LHCN-M2 (cell line): ENCODE results near the gene BIN1. TPM values are rescaled to one million over a fixed set of nuclear protein-coding genes. Genes with fewer than 3 reads are reported as not detected.

Experiments
- DNase-seq: peaks from one replicate; pipeline ENCODE4 v3.0.0-alpha.2; 2012; ENCODE audit warnings: low read depth
- total RNA-seq: library from RNA; depleted of rRNA; stranded (reverse); fragments of >200 nt; gene quantifications from 2 replicates; pipeline ENCODE4 v1.2.3, GENCODE V29; 2014

Gene BIN1
- total RNA-seq, 1 experiment from 2014 or later, result 174 TPM

DNA sequence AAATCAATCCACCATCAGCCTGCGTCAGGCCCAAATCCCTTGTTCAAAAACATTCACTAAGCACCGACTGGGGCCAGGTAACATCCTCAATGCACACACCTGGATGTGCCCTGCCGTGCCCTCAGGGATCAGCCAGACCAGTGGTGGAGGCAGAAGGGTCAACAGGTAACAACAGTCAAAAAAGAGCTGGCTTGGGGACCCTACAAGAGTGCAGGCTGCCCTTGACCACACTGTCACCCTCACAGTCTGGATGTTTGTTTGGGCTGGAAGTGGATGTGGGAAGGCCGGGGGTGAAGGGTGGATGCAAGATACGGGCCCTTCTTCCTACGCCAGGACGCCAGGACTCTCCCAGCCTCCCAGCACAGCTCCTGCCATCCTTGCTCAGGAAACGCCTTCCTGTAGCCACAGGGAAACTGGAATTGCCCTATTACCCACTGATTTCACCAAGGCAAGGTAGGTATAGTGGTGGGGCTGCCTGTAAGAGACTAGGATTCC lies 2.7 kb downstream of the BIN1 start:
- DNase-seq, result no peak

DNA sequence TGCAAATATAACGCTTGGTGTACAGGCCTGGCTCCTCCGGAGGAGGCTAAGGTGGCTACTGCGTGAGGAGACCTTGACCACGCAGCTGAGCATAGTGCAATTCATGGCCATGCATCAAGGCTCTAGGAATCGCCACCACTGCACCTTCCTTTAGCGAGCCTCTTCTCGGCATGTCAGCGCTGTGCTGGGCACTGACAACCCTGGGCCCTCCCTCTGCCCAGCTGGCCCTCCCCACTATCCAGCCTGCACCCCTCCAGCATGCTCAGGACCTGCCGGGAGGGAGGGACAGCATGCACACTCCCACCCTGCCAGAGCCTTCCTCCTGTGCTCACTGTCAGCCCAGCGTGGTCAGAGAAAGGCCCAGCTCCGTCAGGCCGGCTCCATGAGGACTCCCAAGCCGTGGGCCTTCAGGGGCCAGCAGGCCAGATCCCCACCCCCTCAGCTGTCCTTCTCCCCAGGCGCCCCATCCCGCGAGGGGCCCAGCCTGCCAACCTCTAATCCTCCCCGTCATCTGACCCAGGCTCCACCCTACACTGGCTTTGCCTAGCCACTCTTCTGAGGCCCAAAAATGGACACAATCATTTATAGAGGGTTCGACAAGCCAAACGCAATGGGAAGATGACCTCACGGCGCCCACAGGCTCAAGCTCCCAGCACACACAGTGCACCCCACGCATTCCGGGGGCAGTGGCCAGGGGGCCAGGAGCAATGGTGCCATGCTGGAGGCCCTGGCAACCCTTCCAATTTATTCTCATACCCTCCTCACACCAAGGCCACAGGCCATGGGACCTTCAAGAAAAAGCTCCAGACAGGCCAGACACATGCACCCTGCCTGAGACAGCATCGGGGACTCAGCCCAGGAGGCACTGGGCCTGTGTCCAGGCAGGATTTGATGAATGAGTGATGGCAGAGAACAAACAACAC lies 3.5 kb downstream of the BIN1 start:
- DNase-seq, result peak; percentile 34

DNA sequence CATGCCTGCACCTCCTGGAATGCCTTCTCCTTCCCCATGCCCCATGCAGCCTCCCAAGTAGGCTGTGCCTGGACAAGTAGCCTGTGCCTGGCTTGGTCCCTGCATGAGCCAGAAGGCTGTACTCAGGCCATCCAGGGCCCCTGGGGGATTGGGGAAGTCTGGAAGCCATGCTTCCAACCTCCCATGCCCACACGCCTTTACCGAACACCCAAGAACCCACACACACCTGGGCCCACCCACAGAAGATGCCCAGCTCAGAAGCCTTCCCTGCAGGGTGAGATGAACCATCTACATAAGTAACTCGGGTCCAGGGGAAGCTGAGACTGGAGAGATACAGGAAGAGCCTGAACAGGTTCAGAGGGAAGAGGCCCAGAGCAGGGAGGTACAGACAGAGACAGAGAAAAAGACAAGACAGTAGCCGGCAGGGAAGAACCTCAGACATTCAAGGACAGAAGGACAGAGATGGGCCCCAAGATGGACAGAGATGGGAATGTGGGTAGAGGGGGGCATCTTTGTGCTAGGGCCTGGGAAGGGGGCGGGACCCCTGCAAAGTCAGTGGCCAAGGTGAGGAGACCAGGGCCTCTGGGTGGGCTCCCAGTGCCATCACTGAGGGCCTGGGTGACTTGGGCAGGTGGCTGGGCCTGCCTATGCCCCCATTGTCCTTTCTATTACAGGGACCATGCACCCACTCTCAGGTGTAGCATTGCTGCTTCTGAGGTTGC lies 4.3 kb downstream of the BIN1 start:
- no peak for DNase-seq

DNA sequence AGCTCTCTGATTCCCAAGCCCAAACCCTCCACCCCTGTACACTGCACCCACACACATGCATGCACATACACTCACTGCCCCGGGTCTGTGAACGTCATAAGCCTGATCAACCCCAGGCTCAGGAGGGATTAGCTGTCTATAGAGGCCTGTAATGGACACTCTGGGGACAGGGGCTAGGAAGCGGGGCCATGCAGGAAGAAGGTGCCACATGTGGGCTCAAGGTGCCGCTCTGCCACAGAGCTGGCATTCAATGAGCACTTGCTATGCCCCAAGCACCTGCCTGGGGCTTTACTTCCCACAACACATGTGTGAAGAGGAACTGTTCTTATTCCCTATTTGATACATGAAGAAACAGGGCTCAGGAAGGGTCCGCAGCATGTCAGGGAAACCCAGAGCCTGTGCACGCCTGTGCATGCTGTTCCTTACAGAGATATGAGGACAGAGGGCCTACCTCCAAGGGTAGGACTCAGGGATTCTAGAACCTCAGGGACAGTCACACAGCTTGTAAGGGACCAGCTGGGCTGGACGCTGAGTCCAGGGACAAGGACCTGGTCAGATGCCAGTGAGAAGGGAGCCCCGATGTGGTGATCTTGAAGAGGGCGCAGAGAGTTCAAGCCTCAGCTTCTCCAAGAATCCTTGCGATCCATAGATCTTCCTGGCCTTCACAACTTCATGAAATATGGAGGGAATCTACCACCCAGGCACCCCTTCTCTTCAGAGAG lies 5.0 kb downstream of the BIN1 start:
- DNase-seq, result no peak

DNA sequence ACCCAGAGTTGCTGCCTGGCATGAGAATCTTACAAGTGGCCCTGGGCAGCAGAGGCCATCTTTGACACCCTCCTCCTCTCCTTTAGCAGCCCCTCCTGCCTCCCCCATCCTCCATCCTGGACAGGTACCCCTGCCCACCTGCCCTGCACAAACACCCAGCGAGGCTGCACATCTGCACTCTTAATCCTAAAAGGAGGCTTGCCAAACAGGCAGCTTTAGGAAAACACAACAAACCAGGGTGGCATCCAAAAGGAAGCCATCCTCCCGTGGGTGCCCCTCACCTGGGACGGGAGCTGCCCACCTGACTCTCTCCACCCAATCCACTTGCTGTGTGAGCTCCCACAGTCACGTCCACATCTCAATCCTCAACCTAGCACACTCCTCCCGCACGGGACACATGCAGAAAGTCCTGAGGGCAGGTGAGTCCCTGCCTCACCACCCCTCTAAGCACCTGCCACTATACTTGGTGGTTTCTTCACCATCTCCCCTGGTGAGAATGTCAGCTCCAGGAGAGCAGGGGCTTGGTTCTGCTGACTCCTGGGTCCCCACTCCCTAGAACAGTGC lies 5.8 kb downstream of the BIN1 start:
- no peak for DNase-seq

DNA sequence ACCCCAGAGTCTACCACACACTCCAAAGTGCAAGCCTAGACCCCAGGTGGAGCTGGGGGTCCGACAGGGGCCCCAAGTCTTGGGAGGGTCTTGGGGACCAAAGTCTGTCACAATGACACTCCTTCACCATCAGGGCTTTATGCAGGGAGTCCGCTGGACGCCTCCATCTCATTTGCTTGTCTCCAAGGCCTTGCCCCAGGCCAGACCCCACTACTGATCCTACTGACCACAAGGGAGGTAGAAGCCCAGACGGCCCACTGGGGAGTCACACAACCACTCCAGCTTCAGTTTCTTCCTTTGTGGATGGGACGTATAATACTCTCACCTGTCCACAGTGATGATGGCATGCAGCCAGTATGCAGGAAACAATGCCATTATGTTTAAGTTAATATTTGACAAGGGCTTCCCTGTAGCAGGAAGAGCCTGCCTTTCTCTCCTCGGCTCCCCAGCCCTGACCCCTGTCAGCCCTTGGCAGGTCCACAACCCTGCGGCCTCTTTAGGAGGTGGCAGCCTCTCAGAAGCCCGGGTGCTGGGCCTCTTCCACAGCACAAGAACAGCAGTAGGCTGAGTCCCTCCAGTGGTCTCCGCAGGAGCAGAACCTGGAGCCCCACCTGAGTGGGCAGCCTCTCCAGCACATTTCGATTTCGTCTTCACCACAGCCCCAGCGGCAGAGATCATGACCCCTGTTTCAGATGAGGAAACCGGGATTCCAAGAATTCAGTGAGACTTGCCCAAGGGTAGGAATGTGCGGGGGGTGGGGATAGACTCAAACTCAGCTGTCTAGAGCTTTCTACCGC lies 6.5 kb downstream of the BIN1 start:
- DNase-seq, result peak; percentile 47

DNA sequence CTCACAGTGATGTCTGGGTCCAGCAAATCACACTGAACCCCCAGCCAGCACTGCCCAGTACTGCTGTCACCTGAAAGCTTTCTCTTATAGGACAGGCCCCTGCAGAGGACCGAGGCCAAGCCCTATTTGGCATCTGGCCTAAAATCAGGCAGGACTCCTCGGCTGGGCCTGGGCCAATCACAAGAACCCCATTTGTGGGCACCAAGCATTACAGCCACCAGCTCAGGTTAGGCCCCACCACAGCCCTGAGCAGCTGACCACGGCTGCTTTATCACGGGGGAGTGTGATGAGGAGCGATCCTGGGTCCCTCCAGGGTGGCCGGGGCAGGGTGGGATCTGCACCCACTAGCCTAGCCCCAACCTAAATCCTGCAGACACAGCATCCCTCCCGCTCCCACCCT lies 8.2 kb downstream of the BIN1 start:
- no peak for DNase-seq

DNA sequence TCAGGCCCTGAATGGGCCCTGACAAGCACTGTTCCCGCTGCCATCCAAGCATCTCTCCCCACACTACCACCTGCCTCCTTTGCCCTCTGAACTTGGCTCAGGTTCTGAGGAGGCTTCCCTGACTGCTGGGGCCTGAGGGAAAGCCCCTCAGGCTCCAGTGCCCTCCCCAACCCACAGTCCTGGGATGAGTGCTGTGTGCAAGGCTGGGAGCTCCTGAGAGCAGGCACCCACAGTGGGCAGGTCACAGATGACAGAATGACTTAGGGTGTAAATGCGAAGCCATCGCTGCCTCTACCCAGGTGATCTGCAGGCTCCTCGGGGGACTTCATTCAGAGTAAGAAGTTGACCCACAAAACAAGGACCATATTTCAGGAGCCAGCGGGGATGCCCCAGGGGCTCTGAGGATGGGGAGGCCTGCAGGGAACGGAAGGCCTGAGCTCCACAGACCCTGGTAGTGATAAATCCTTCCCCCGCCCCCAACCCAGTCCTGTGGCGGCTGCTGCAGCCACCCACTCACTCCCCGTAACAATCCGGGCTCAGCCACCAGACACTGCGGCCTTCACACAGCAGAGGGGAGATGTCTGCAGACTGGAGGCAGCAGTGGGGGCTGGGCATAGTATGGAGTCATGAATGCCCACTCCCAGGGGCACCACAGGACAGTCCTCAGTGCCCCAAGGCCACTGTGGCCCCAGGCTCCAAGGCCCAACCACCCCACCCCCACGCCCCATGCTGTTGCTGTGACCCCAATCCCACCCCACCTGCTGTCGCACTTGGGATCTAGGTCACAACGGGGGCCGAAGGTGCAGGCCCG lies 8.9 kb downstream of the BIN1 start:
- no peak for DNase-seq

DNA sequence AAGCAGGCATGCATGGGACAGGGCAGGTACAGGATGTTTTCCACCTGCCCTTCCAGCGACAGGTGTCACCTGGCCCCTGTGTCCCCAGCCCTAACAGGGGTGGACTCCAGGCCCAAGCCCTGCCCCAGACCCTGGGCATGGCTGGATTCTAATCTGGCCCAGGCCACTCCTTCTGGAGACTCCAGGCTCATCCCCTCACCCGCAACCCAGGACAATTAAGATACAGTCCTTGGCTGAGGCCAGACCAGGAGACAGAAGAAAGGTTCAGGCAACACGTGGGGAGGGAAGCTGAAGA lies 9.5 kb downstream of the BIN1 start:
- no peak for DNase-seq

DNA sequence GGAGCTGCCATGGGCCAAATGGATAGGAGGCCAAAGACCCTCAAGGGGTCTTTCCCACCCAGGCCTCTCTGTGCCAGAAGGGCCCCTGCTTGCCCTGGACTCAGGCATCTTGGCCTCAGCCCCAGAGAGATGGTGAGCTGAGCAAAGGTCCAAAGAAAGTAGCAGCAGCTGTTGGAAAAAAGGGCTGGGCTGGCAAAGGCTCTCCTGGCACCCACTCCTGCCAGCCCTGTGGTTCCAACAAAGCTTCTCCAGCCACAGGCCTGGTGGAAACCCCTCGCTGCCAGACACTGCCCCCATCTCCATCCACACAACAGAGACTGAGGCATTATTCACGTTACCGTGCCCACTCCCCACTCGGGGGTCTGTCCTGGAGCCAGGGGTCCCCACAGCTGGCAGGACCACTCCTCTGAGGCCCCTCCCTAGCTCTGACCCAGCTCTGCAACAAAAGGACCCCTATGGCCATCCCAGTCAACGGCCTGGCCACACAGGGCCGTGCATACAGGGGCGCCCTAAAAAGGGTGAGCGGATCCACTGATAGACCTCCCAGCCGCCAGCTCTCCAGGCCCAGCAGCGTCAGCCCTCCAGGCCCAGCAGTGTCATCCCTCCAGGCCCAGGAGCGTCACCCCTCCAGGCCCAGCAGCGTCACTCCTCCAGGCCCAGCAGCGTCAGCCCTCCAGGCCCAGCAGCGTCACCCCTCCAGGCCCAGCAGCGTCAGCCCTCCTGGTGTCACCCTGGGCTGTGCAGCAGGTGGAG lies 10.1 kb downstream of the BIN1 start:
- DNase-seq, result no peak

DNA sequence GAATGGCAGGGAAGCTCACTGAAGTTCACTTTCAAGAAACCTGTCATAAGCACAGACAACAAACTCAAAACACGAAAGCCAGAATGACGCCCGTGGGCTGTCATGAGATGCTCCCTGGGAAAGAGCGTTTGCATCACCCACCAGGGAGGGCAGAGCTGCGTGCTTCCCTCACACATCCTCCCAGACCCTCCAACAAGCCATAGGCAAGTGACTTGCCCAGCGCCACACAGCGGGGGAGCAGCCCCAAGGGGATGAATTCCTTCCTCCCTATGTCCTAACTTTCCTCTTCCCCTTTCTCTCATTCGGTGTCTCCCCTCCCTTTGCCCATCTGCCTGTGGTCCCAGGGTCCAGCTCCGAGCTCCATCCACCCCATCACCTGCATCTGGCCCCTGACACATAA lies 10.7 kb downstream of the BIN1 start:
- DNase-seq, result no peak

DNA sequence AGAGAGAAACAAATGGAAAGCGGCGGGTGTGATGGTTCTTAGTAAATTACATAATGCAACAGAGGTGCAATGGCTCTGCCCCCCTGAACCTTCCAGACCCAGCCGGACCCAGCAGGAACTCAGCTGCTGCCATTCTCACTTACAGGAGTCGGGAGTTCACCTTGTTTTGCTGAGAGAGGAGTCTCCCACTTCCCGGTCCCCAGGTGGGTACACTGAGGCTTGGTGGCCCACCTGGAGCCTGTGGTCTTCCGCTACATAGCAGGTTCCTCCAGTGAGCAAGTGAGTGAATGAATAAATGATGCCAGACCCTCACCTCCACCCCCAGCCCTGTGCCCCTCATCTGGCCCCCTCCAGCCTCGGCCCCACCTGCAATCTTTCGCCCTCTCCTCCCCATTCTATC lies 11.2 kb downstream of the BIN1 start:
- no peak for DNase-seq

DNA sequence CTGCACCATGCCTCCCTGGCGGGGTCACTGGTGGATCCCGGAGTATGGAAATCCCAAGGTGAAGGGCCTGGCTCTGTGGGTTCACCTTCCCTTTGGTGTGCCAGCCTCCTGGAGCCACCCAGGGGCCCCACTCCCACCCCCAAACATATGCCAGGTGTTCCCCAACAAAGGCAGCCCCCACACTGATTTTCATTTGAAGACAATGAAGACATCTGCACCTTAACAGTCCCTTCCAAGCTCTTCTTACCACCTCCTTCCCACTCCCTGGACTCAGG lies 11.7 kb downstream of the BIN1 start:
- no peak for DNase-seq

DNA sequence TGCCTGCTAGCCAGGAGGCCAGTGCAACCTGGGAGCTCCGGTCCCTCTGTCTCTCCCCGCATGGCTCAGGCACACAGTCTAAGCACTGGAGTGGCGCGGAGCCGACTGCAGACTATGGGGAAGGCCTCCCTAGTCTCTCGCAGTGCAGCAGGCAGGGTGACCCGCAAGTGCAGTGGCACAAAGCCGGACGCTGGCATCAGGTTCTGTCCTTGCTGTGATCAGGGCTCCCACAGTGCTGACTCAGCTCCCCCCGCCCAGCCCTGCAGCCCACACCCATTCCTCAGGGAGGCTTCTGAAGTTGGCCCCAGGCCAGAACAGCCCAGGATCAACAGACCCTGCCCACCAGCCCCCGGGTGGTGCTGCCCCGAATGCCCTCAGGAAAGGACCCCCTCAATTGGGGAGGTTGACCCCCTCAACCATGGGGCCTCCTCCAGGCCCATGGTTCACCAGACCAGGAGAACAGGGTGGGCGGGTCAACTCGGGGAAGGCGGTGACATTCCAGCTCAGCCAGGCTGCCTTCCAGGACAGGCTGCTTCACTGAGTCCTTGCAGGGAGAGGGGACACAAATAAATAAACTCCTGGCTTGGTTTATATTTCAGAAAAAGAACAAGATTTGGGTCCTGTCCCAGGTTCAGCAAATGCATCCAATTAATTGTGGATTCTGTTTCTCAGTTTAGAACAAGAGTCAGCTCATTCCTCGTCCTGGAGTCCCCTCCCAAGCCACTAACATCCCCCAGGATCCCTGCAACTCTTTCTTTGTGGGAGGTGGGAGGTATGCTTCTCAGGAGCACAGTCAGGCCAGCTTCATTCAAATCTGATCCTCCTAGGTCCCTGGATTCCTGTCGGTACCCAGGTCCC lies 12.2 kb downstream of the BIN1 start:
- DNase-seq, result no peak

DNA sequence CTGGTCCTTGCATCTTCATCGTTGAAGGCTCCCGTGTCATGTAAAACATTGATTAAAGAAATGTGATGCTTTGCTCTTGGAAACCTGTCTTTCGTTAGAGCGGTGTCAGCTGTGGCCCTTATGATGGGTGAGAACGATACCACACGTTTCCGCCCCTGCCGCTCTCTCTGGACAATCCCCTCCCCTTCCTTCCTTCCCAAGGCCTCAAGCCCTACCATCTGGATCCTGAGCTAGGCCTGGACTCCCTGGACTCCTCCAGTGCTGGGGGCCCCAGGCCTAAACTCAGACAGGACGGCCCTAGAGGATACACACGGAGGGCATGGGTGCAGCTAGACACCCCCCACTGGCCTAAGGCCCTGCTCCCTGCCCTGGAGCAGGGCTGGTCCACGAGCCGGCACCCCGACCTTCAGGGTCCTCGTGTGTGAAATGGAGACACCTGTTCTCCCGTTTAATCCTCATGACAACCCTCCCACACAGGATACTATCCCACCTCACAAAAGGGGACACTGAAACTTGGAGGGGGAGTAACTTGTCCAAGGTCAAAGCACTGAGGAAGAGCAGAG lies 13.2 kb downstream of the BIN1 start:
- DNase-seq, result no peak

DNA sequence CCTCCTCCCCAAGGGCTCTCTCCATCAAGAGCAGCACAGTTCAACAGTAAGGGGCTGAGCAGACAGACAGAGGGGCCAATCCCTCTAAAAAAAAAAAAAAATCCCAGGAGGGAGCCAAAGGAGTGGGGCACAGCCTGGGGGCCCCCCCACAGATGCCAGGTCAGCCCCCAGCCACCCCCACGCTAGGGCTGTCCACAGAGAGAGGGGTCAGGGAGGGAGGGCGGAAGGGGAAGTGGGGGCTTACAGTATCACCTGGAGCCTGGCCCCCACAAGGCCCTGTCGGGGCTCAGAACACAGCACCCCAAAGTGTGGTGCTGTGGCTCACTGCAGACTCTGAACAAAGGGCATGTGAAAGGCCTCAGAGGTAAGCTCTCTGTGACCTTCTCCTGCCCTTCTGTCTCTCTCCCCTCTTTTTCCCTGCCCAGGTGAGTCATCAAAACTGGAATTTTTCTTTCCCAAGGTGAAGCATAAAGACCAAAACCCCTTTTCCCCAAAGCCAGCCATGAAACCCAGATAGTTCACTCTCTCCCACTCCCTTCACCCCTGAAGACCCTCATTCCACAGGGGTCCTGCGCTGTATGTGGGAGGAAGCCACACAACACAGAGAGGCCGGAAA lies 13.9 kb downstream of the BIN1 start:
- DNase-seq, result no peak

DNA sequence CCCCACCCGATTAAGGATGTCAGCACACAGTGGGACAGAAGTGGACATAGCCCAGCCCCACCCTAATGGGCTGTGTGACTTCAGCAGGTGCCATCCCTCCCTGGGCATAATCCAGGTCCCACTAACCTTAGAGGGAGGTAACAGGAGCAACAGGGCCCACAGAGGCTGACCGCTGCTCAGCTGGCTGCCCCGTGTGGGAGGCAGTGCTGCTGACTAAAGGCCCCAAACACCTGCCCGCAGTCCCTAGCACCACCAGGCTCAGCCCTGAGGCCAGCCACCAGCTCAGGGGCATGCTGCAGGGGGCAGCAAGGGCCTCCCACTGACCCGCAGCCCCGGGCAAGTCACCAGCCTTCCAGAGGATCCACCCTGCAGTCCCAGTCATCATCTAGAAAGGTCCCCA lies 14.6 kb downstream of the BIN1 start:
- no peak for DNase-seq

DNA sequence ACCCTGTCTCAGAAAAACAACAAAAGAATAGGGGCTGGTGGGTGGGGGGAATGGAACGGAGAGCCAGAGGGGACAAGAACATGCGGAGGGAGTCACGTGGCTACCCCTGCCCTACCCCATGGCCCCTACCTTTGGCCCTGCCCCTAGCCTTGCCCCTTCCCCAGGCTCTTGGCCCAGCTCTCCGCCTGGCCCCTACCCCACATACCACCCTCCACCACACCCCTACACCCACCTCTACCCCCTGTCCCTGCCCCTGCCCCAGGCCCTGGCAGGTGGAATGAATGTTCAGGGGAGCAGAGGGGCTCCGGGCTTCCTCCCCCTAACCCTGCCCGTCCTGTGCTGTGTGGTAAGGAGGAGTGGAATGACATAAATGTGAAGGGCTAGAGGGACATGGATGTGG lies 15.1 kb downstream of the BIN1 start:
- no peak for DNase-seq
